DND-41 (cell line): ENCODE measurements around the gene NEUROD6.

Source experiments
- CTCF ChIP-seq: IDR thresholded peaks from 2 replicates; pipeline ENCODE4 v1.5.1; 2012; ENCODE audit warnings: borderline replicate concordance, low read length, moderate library complexity, mild to moderate bottlenecking; ENCODE audit not compliant: poor library complexity, severe bottlenecking; ENCODE audit errors: extremely low read depth
- EZH2 ChIP-seq: IDR thresholded peaks from 3 replicates; pipeline ENCODE4 v1.6.1; 2012; ENCODE audit warnings: borderline replicate concordance, low read depth, mild to moderate bottlenecking, moderate library complexity, low read length, inconsistent platforms; ENCODE audit not compliant: severe bottlenecking

- no peak for TF ChIP-seq CTCF
- no peak for TF ChIP-seq EZH2
Observed at GRCh38 chr7:31335884-31336201, 4.7 kb downstream of the NEUROD6 start.
